ENCODE results near the gene NTHL1.

NTHL1 gene

DNA sequence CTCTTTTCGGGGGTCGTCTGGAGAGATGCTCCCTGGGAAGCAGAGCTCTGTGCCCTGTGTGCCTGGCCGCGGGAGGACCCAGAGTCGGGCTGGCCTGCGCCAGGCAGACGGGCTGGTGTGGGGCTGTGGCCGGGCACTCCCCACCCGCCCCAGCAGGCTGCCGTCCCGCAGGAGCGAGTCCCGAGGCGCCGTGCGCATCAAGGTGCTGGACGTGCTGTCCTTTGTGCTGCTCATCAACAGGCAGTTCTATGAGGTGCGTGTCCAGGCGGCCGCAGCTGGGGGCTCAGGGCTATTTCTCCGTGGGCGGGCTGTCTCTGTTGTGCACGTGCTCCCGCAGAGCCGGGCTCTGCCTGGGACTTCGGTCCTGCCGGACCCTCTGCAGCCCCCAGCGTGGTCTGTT, 15.2 kb upstream of the NTHL1 start:
- DNase-seq, result no peak

DNA sequence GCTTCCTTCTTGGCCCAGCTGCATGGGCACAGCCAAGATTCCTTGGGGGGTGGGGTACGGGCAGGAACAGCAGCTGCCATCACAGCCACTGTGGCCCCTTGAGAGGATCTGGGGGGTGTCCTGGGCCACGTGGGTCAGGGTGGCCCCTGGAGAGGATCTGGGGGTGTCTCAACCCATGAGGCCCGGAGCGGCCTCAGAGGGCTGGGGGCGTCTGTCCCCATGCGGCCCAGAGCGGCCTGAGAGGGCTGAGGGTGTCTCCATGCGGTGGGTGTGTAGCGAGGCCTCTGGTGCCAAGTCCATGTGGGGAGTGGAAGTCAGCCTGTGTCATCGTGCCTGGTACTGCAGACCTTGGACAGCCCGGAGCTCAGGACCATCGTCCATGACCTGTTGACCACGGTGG, 13.9 kb upstream of the NTHL1 start:
- DNase-seq, result no peak

DNA sequence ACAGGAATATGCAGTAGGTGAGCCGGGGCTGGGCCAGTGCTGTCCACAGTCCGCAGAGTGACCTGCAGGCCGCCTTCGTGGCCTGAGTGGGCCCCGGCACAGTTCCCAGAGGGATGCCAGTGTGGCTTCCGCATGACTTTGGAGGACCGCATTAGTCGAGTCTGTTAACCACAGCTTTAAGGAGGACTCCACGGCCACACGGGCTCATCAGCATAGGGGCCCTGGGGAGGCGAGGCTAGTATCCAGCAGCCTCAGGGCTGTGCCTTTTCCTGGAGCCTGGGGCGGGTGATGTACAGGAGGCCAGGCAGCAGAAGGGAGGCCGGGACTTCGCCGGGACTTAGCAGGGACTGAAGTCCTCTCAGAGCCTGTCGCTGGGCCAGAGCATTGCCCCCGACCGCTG, 13.4 kb upstream of the NTHL1 start:
- DNase-seq, result no peak

DNA sequence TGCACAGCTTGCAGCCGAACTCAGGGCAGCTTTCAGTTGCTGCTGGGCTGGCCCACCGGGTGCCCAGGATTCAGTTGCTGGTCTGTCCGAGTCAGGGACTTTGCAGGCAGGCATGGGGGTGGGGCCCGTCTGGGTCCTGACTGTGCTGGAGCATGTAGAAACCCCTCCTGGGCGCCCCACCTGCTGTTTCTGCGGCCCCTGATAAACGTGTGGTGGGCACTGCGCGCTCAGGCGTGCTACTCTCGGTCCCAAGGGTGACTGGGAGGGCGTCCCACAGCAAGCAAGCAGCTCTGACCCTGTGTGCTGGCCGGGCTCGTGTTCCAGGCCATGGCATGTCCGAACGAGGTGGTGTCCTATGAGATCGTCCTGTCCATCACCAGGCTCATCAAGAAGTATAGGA, 12.7 kb upstream of the NTHL1 start:
- no peak for DNase-seq

DNA sequence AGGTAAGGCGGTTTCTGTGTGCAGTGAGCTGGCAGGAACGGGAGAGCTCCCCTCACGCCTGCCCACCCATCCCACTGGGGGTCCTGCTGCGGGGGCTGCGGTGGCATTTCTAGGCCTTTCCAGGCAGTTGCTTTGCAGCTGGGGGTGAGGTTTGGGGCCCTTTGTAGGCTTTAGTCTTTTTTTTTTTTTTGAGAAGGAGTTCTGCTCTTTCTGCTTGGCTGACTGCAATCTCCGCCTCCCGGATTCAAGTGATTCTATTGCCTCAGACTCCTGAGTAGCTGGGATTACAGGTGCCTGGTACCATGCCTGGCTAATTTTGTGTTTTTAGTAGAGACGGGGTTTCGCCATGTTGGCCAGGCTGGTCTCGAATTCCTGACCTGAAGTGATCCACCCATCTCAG, 11.2 kb upstream of the NTHL1 start:
- DNase-seq, result no peak

DNA sequence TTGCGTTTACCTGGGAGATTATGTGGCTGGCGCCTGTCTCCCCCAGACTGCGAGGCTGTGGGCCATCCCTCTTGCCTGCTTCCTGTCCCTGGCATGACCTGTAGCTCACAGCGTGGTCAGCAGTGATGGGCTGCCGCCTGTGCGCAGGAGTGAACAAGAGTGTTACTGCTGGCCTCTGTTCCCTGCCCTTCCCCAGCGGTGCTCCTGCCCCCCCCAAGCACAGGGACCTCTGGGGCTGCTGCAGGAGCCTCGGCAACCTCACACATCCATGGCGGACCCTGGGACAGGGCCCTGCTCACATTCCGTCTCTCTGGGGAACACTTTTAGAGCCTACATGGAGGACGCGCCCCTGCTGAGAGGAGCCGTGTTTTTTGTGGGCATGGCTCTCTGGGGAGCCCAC, 10.8 kb upstream of the NTHL1 start:
- DNase-seq, result peak; percentile 8

DNA sequence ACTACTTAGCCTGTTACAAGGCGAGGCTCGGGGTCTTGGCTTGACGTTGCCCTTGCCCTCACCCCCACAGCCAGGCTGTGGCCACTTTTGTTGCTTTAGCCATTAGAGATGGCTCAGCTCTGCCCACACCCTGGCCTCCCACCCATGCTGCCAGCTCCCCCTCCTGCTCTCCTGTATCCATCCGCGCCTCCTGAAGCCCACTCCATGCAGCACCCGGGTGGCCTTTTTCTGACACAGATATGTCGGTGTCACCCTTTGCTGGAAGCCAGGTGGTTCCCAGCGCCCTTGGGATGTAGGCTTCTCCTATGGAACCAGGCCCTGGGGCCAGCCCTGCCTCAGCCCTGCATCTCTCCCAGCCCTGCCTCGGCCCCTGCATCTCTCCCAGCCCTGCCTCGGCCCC, 9.8 kb upstream of the NTHL1 start:
- no peak for DNase-seq

DNA sequence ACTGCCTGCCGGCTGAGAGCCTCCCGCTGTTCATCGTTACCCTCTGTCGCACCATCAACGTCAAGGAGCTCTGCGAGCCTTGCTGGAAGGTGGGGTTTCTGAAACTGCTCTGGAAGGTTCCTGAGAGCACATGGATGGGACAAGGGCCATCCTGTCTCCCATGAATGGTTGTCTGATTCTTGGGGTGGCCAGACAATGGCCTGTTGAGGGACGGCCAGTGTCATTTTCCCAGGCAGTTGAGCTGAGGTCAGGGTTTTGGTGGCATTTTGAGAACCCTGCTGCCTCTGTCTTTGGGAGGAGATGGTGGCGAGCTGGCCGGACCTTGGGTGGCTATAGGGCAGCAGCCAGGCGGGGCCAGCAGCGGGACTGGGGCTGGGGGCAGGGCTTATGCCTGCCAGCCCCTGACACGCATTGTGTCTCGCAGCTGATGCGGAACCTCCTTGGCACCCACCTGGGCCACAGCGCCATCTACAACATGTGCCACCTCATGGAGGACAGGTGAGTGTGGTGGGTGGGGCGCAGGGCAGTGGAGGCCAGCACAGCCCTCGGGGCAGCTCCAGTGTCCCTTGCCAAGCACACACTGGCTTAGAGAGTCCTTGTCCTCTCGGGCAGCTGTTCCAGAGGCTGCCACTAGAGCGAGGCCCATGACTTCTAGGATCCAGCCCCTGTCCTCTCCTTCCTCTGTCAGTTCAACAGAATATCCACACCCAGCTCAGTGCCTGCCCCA, 9.2 kb upstream of the NTHL1 start:
- no peak for DNase-seq

DNA sequence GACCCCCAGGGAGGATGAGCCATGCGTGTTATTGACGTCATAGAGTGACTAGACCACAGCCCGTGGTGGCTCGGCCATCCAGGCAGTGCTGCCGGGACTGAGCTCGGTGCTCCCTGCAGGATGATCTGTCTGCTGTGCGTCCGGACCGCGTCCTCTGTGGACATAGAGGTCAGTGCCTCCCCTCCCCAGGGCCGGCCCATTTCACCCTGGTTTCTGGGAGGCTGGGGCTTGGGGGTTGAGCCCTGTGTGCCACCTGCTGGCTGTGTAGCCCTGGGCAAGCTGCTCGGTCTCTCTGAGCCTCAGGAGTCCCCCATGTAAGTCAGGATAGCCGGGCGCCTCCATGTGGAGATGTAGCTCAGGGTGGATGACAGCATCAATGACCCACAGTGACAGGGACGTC, 8.4 kb upstream of the NTHL1 start:
- no peak for DNase-seq

DNA sequence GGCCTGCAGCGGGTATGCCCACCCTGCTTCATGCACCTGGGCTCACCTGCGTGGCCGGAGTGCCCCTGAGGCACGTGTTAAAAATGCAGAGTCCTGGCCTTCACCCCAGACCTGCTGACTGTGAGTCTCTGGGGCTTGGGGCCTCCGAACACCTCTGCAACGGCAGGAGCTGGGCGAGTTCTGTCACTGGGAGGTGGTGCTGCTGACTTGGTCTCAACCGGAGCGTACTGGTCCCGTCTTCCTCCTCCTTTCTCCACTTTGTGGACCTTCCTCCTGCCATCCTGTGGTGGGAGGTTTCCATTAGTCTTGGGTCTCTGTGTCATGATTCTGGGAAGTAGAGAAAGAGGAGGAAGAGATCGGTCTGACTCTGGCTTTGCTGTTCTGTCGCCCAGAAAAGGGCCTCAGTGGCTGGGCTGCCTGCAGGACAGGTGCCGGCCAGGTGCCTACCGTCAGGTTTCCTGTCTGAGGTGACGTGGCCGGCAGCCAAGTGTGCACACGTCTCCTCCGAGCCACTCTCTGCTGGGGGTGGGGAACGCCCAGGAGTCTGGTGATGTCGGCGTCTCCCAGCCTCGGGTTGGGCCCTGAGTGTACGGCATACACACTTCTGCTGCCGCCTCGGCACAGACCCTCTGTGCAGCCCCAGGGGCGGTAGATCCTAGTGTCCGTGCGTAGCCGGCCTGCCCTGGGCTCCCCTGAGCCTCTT, 7.1 kb upstream of the NTHL1 start:
- no peak for DNase-seq

DNA sequence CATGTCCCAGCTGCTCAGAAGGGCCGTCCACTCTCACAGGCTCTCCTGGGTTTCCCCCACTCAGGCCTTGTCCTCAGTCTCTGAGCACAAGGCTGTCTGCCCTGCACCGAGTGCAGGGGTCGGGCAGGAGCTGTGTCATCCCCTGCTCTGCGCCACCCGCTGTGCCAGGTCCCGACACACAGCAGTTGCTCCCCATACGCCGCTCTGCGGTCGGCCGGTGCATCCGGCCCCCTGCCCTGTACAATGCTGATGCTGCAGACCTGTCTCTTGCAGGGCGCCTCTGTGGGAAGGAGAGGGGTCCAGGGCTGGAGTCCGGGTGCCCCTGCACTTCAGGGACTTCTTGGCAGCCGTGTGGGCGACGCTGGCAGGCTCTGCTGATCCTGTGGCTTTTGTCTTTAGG, 6.3 kb upstream of the NTHL1 start:
- DNase-seq, result no peak

DNA sequence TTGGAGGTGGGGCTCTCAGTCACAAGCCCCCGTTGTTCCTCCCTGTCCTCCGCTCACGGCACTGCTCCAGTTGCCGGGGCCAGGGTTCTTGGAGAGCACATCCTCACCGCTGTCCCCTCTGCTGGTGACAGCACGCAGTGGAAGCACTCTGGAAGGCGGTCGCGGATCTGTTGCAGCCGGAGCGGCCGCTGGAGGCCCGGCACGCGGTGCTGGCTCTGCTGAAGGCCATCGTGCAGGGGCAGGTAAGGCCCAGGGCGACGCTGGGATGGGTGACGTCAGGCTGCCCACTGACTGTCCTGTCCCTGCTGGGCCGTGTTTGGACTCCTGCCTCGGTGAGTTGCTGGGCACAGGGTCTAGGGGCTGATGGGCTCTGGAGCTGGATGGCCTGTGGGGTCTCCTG, 5.6 kb upstream of the NTHL1 start:
- DNase-seq, result no peak

DNA sequence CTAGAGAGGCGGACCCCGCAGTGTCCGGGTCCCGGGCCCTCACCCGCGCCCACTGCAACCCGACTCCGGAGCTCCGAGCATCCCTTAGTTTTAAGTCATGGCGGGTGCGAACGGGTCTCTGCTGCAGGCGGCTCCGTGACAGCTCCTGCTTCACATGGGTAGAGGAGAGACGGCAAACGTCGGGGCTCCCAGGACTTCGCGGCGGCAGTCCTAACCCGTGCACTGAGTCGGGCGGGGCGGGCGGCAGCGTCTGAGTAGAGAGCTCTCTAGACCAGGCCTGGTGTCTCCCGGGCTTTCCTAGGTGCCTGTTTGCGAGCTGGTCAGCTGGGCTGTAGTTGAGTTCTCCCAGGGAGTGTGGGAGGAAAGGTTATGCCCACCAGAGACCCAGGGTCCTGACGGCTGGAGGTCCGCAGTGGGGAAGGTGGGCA, 496 bp upstream of the NTHL1 start:
- DNase-seq, result no peak

DNA sequence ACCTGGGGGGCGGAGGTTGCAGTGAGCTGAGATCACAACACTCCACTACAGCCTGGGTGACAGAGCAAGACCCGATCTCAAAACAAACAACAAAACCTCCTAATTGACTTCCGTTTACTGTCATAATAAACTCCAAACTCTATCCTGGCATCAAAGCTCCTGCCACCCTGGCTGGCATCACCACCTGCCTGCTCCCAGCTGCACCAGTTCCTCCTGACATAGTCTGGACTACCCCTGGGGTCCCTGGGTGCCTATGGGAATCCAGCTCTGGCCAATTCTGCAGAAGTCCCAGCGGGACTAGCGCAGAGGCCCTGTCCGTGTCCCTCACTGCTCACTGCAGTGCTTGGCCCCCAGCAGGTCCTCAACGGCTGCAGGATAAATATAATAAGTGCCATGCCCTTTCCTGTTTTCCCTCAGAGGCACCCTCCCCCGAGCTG, 723 bp downstream of the NTHL1 start:
- DNase-seq, result no peak

DNA sequence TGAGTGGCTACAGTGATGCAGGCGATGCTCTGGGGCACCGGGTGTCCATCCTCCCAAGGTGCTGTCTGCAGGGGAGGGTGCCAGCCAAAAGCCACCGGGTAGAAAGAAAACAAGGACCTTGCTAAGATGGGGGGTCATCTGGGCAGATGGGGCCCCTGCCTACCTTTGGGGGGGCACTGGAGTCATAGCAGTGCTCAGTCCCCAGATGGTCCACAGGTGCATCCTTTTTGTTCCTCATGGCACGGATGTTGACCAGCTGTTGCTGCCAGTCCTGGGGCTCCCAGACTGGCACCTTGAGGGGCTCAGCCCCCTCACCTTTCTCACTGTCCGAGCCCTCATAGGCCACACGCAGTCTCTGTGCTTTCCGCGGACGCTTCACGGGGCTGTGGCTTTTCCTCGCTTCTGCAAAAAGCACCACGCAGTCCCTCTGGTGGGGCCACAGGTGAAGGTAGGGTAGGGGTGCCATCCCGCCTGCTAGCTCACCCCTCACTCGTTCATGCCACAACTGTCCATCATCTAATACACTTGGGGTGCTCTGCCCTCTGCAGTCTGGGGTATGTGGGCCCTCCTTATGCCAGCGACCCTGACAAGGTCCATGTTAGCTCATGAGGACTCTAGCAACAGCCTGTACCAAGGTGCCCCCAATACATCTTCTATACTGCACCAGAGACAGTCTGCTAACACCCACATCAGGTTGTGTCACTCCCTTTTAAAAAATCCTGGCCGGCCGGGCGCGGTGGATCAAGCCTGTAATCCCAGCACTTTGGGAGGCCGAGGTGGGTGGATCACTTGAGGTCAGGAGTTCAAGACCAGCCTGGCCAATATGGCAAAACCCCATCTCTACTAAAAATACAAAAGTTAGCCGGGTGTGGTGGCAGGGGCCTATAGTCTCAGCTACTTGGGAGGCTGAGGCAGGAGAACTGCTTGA, 1.4 kb downstream of the NTHL1 start:
- DNase-seq, result no peak

DNA sequence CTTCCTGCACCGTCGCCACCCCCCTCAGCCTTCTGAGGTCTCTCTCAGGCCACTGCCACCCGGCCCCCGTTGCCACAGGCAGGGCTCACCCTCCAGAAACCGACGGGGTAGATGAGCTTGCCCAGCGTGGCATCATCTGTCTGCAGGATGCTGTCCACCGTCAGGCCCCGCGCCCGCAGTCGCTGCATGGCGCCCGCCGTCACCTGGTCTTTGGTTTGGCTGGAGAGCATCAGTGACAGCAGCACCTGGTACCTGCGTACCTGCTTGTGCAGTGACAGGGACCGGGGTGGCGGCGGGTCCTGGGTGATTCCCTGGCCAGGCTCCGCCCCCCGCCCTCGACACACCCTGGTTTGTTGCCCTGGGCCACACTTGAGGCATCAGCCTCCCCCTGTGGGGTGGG, 3.1 kb downstream of the NTHL1 start:
- DNase-seq, result no peak

DNA sequence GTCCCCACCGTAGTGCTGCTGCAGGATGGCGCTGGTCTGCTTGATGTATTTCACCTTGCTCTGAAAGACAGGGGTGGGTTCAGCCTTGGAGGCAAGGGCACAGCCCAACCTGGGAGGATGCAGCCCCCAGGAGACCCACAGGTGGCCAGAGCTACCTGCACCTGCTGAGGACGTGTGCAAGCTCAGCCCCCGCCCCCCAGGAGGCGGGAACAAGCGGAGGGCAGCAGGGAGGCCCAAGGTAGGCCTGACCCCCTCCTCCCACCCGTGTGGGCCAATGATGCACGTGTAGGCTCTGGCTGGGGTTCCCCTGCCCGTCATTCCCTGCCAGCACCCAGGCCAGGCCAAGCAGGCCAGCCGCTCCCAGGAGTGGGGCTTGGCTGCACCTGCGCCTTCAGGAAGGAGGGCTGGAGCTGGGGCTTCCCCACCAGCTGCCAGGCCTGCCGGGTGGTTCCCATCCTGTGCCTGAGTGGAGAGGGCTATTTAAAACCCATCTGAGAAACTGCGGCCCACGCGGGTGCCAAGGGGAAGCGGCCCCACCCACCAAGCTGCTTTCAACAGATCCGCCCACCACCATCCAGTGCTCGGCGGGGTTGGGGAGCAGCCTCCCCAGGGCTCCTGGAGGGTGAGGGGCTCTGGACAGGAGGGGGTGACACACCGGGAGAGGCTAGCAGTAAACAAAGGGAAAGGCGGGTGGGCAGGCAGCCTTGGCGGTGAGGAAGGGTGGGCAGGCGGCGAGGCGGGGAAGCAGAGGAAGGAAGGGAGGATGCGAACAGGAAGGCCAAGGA, 3.8 kb downstream of the NTHL1 start:
- no peak for DNase-seq

DNA sequence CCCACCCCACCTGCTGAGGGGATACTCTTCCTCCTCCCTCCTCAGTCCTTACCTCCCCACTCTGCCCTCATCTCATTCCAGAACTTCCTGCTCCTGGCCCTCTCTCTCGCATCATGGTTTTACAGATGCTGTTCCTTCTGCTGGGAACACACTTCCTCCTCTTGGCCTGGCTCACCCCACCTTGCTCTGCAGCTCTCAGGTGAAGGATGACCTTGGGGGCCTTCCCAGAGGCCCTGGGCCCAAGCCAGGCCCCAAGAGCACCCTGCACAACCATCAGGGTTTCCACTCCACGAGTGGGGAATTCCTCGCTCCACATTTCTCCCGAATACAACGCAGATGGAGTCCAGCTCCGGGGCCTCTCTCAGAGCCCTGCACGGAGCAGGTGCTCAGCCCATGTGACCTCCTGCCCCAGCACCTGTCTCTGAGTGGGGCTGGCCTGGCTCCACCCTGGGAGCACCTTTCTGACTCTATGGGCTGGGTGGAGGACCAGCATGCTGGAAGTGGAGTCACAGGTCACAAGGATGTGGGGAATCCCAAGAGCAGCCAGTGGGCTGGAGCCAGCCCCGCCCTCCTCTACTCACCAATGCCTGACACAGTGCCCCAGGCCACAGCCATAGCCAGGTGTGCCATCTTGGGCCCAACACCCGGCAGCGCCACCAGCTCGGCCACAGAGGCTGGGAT, 4.5 kb downstream of the NTHL1 start:
- DNase-seq, result no peak

DNA sequence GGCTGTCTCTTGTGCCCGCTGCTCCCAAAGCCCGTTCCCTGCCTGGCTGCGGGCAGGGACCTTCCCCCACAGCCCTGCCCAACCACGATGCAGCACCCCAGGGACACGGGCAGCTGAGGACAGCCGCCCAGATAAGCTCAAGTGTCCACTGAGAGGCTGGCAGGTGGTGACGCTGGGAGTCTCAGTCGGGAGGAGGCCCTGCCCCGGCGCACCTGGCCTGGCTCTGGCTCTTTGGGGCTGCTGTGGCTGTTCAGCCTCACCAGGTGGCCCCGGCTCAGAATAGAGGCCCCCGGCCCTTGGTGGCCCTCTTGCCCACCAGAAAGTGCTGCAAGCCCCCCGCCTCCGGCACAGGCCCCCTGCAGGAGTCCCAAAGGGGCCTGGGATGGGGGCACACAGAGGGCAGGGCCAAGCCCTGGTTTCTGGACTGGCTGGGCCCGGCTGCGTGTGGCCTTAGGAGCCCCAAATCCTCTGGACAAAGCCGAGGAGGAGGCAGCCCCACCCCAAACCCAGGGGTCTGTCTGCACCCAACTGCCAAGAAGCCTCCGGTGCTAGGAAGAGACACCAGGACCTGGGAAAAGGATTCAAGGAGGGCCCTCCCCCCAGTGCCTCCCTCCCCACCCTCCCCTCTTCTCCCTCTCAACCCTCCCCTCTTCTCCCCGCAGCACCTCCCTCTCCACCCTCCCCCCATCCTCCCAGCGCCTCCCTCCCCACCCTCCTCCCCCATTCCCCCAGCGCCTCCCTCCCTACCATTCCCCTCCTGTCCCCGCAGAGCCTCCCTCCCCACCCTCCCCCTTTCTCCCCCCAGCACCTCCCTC, 5.3 kb downstream of the NTHL1 start:
- no peak for DNase-seq

DNA sequence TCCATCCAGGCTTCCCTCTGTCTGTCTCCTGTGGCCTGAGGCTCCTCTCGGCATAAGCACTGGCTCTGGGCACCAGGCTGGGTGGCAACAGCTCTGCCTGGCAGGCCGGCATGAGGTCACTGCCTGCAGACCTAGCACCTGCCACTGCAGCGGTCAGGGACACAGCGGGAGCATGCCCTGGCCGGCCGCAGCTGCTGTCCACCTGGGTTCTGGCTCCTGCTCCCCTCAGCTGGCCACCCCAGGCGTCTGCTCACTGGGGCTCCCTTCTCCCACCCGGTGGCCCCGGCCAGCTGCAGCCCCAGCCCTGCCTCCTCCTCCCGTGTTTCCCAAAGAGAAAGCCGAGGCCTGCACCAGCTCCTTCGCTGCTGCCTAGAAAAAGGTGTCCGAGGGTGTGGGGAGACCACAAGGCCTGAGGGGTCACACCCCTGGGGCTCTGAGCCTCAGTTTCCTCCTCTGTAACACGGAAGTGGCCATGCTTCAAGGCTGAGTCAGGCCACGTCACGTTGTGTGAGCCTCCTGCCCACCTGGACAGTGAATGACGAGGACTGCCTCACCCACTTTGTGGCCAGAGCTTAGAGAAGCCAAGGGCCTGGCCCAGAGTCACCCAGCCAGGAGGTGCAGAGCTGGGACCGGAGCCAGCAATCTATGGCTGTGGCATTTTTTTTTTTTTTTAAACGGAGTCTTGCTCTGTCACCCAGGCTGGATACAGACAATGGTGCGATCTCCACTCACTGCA, 6.7 kb downstream of the NTHL1 start:
- no peak for DNase-seq

Data from retina (tissue), 1 donor.